Coronary artery (tissue), 2 donors: ENCODE measurements around the gene PRKG1.
A peak's percentile ranks its signal among the peaks of the same experiment; 100 is the strongest.

ENCODE experiments used
- DNase-seq: peaks from one replicate; pipeline ENCODE4 v3.0.0-alpha.2; 2017; ENCODE audit warnings: low spot score
- H3K27ac ChIP-seq, 2 donors: fragments of 200-600 bp; sonication (generic); one replicate each; pipeline ENCODE4 v1.5.1; 2016 to 2019
- H3K4me3 ChIP-seq: fragments of 200-600 bp; sonication (generic); 2 replicates; pipeline ENCODE4 v1.5.1; 2016; ENCODE audit warnings: mild to moderate bottlenecking, moderate library complexity
- CTCF ChIP-seq: fragments of 200-600 bp; sonication (generic); IDR thresholded peaks from one replicate; pipeline ENCODE4 v1.5.1; 2019; ENCODE audit warnings: antibody characterized with exemption

The PRKG1 gene

GRCh38 chr10:51485668-51486067, 411.4 kb downstream of the PRKG1 start:
- no peak overlapping the region for H3K4me3 ChIP-seq
- H3K27ac ChIP-seq: no peak overlapping the region
- no peak for TF ChIP-seq CTCF
- no peak for DNase-seq

GRCh38 chr10:51487576-51487975, 413.3 kb downstream of the PRKG1 start:
- H3K4me3 ChIP-seq: no peak overlapping the region
- DNase-seq: no peak
- TF ChIP-seq CTCF: no peak
- H3K27ac ChIP-seq: no peak overlapping the region

GRCh38 chr10:51488766-51489408, 414.6 kb downstream of the PRKG1 start:
- no peak for TF ChIP-seq CTCF
- no peak overlapping the region for H3K27ac ChIP-seq
- H3K4me3 ChIP-seq: no peak overlapping the region
- no peak for DNase-seq

- TF ChIP-seq CTCF: no peak
- DNase-seq: no peak
- Histone ChIP-seq H3K4me3 (no peak overlapping the region), H3K27ac (no peak overlapping the region)
Observed at GRCh38 chr10:51498424-51498823, 424.1 kb downstream of the PRKG1 start.

GRCh38 chr10:51501396-51501795, 427.1 kb downstream of the PRKG1 start:
- DNase-seq: no peak
- H3K27ac ChIP-seq: peak overlapping the region in 1 of 2 donors; percentile 58
- H3K4me3 ChIP-seq: no peak overlapping the region
- no peak for TF ChIP-seq CTCF

- DNase-seq: no peak
- Histone ChIP-seq H3K4me3 (no peak overlapping the region), H3K27ac (peak overlapping the region in 1 of 2 donors; percentile 24)
- TF ChIP-seq CTCF: no peak
Observed at GRCh38 chr10:51502124-51502523, 427.8 kb downstream of the PRKG1 start.

- no peak overlapping the region for H3K4me3 ChIP-seq
- no peak for DNase-seq
- no peak for TF ChIP-seq CTCF
- no peak overlapping the region for H3K27ac ChIP-seq
Observed at GRCh38 chr10:51503378-51503777, 429.1 kb downstream of the PRKG1 start.
